Right renal cortex interstitium (tissue), 3 donors: ENCODE measurements around the gene LRP3. TPM values are rescaled to one million over a fixed set of nuclear protein-coding genes. Genes with fewer than 3 reads are reported as not detected.
"Not testable (repeated sequence)": the region's sequence is repeated elsewhere in the genome, so short reads cannot be mapped to it uniquely, and the experiment has no call there.

Source experiments
- DNase-seq, 3 donors: peaks; one replicate each; pipeline ENCODE4 v3.0.0-alpha.2; 2013; ENCODE audit warnings: low read depth in 3 of 3, low spot score in 2 of 3
- polyA plus RNA-seq, 3 donors: library from polyadenylated mRNA; unstranded; fragments of 120-200 nt; gene quantifications; one replicate each; pipeline ENCODE4 v1.2.1, GENCODE V29; 2013; ENCODE audit not compliant: insufficient read length in 3 of 3

The LRP3 gene, protein sequence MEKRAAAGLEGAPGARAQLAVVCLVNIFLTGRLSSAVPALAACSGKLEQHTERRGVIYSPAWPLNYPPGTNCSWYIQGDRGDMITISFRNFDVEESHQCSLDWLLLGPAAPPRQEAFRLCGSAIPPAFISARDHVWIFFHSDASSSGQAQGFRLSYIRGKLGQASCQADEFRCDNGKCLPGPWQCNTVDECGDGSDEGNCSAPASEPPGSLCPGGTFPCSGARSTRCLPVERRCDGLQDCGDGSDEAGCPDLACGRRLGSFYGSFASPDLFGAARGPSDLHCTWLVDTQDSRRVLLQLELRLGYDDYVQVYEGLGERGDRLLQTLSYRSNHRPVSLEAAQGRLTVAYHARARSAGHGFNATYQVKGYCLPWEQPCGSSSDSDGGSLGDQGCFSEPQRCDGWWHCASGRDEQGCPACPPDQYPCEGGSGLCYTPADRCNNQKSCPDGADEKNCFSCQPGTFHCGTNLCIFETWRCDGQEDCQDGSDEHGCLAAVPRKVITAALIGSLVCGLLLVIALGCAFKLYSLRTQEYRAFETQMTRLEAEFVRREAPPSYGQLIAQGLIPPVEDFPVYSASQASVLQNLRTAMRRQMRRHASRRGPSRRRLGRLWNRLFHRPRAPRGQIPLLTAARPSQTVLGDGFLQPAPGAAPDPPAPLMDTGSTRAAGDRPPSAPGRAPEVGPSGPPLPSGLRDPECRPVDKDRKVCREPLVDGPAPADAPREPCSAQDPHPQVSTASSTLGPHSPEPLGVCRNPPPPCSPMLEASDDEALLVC
- polyA plus RNA-seq: 10 to 100 TPM; 18.1 to 21.5 (median 18.2) TPM

DNA sequence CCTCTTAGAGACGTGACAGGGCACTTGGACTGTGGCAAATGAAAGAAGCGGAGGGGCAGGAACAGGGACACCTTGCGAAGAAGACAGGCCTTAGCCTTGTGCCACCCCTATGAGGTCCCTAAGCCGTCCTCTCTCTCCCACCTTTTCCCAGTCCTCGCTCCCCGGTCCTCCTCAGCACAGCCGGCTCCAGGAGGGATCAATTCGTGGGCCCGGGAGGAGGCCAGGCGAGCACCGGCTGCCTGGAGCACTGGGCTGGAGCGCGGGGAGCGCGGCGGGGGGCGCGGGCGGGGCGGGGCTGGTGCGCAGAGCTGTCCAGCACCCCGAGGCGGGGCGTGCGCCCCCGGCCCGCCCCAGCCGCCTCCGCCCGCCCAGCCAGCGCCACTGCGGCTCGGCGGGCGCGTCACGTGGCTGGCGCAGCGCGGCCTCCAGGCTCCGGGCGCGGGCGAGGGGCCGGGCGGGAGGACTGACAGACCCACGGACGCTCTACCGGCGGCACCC lies at the start of gene LRP3:
Gene LRP3 (plus strand): TSS at position 466 of the 498 bp plus-strand sequence. CDS start 456 bp downstream, outside the sequence.
- no peak for DNase-seq

DNA sequence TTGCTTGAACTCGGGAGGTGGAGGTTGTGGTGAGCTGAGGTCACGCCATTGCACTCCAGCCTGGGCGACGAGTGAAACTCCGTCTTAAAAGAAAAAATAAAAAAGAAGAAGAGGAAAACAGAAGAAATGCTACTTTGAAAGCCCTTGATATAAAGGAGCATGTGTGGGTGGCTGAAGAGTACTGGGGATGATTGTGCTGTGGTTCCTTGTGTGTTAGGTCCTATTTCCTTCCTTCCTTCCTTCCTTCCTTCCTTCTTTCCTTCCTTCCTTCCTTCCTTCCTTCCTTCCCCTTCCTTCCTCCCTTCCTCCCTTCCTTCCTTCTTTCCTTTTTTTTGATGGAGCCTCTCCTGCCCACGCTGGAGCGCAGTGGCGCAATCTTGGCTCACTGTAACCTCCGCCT lies 47.9 kb upstream of the LRP3 start:
- no peak for DNase-seq

DNA sequence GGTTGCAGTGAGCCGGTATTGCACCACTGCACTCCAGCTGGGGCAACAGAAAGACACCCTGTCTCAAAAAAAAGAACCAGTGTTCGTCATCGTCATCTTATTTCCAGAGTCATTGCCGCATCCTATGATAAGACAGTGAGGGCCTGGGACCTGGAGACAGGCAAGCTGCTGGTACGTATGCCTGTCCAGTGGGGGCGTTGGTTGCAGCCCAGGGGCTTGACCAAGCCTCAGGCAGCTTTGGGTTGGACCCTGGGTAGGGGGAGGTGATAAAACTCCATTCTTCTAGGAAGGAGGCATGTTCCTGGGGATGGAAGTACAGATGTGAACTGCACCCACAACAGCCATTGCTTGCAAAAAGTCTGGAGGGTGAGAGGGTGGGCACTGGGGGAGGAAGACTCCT lies 46.6 kb upstream of the LRP3 start:
- no peak for DNase-seq

DNA sequence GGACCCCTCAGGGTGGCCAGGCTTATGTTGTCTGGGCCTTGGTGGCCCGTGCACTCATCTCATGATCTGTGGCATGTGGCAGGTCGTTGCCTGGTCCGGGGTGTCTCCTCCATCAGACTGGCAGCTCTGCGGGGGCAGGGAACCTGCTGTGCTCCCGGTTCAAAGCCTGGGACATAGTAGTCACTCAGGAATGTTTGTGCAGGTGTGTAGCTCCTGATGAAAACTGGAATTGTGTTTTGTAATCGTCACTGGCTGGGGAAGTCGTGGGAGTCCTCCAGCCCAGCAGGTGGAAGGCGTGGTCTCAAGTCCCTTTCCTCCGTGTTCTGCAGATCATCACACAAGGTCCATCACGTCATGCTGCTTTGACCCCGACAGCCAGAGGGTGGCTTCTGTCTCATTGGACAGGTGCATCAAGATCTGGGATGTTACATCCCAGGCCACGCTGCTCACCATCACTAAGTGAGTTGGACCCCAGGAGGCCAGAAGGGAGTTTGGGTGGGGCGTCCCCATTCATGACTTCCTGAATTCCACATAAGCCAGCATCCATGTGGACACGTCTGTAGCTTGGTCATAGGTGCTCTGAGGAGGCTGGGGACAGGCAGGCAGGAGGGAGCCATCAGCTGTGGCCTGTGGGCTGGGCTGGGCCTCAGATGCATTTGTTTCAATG lies 43.1 kb upstream of the LRP3 start:
- no peak for DNase-seq

DNA sequence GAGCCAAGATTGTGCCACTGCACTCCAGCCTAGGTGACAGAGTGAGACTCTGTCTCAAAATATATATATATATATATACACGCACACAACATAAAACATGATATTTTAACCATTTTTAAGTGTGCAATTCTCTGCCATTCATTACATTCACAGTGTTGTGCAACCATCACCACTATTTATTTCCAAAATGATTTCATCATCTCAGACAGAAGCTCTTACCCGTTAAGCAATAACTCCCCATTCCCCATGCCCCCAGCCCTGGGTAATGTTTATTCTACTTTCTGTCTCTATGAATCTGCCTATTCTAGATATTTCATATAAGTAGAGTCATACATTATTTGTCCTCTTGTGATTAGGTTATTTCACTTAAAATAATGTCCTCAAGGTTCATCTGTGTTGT lies 42.0 kb upstream of the LRP3 start:
- no peak for DNase-seq

DNA sequence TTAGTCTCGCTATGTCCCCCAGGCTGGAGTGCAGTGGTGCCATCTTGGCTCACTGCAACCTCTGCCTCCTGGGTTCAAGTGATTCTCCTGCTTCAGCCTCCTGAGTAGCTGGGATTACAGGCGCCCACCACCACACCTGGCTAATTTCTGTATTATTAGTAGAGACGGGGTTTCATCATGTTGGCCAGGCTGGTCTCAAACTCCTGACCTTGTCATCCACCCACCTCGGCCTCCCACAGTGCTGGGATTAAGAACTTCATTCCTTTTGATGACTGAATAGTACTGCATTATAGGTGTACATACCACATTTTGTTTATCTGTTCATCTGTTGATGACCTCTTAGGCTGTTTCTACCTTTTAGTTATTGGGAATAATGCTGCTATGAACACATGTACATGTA lies 41.5 kb upstream of the LRP3 start:
- DNase-seq: not testable (repeated sequence)

DNA sequence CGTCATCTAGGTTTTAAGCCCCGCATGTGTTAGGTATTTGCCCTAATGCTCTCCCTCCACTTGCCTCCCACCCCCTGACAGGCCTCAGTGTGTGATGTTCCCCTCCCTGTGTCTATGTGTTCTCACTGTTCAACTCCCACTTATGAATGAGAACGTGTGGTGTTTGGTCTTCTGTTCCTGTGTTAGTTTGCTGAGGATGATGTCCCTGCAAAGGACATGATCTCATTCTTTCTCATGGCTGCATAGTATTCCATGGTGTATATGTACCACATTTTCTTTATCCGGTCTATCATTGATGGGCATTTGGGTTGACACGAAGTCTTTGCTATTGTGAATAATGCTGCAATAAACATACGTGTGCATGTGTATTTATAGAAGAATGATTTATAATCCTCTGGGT lies 39.8 kb upstream of the LRP3 start:
- not testable (repeated sequence) for DNase-seq

DNA sequence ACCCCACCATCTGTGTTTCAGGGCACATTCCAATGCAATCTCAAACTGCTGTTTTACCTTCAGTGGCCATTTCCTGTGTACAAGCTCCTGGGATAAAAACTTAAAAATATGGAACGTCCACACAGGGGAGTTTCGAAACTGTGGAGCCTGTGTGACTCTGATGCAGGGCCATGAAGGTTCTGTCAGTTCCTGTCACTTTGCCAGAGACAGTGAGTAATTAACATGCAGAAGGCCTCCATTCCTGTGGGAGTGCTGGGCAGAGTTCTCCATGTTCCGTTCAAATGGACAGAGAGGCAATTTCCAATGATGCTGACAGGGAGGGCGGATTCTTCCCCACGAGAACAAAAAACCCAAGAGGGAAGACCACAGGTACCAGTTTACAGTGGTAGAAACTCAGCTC lies 37.8 kb upstream of the LRP3 start:
- no peak for DNase-seq

DNA sequence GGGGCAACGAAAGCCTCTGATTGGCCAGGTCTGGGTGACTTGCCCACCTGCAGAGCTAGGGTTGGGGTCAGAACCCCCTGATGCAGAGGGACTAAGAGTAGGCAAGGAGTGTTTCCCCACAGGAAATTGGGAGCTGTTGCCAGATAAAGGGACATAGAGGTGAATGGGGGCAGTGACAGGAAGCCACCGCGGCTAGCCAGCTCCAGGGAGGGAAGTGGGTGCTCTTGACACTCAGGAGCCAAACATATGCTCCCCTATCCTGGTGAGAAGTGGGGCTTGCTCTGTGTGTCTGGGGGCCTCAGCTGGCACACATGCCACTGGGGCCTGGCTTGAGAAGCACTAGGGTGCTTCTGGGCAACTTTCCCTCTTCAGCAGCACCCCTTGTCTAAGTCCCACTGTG lies 36.2 kb upstream of the LRP3 start:
- DNase-seq: no peak

DNA sequence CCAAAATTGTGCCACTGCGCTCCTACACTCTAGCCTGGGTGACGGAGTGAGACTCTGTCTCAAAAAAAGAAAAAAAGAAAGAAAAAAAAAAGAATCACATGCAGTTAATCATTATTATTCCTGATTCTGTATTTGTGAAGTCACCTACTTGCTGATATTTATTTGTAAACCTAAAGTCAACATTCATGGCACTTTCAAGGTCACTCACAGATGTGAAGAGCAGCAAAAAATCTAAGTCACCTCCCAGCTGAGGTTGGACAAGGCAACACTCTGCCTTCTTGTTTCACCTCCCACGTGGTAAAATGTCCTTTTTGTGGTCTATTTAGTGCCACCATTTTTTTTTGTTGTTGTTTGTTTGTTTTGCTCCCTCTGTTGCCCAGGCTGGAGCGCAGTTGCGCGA lies 35.8 kb upstream of the LRP3 start:
- no peak for DNase-seq

DNA sequence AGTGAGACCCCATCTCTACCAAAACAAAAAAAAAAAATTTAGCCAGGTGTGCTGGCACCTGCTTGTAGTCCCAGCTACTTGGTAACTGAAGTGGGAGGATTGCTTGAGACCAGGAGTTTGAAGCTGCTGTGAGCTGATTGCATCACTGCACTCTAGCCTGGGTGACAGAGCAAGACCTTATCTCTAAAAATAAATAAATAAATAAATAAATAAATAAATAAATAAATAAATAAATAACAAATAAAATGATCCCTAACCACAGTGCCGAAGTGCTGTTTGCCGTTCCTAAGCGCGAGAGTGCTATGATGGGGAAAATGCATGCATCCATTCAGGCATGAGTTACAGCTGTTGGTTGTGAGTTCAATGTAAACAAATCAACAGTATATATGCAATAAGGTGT lies 35.0 kb upstream of the LRP3 start:
- DNase-seq: no peak

DNA sequence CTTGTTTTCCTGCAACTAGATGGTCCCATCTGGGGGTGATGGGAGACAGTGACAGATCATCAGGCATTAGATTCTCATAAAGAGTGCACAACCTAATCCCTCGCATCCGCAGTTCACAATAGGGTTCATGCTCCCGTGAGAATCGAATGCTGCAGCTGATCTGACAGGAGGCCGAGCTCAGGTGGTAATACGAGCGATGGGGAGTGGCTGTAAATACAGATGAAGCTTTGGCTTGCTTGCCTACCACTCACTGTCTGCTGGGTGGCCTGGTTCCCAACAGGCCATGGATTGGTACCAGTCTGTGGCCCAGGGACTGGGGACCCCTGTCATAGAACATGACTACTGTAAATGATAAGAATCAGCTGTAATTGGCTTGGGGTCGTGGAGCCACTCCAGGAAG lies 34.2 kb upstream of the LRP3 start:
- no peak for DNase-seq

DNA sequence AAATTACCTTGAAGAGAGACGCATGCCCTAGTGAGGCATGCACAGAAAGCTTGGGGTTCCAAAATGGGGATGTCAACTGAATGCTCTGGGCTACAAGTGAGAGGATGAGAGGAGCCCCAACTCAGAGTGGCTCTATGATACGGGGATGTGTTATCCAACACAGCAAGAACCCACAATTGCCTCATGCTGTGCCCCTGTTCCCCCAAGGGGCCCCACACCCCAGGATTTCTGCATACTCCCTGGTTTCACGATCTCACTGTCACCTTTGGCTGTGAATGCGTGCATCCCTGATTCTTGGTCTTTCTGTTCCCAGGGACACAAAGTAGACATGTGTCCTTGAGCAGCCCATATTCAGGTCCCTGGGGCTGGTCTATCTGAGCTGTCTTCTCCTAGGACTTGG lies 32.9 kb upstream of the LRP3 start:
- DNase-seq: no peak

DNA sequence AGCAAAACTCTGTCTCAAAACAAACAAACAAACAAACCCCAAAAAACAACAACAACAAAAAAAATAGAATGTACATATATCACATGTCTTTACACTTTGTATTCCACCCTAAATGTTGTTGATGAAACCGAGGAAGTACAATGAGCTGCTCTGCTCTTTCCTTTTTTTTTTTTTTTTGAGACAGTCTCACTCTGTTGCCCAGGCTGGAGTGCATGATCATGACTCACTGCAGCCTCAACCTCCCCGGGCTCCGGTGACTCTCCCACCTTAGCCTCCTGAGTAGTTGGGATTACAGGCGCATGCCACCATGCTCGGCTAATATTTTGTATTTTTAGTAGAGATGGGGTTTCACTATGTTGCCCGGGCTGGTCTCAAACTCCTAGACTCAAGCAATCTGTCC lies 30.6 kb upstream of the LRP3 start:
- no peak for DNase-seq

DNA sequence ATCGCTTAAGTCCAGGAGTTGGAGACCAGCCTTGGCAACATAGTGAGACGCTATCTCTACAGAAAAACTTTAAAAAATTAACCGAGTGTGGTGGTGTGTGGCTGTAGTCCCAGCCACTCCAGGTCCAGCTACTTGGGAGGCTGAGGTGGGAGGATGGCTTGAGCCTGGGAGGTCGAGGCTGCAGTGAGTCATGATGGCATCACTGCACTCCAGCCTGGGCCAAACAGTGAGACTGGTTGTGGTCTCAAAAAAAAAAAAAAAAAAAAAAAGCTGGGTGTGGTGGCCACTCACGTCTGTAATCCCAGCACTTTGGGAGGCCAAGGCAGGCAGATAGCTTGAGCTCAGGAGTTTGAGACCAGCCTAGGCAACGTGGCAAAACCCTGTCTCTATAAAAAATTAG lies 28.1 kb upstream of the LRP3 start:
- DNase-seq: not testable (repeated sequence)

DNA sequence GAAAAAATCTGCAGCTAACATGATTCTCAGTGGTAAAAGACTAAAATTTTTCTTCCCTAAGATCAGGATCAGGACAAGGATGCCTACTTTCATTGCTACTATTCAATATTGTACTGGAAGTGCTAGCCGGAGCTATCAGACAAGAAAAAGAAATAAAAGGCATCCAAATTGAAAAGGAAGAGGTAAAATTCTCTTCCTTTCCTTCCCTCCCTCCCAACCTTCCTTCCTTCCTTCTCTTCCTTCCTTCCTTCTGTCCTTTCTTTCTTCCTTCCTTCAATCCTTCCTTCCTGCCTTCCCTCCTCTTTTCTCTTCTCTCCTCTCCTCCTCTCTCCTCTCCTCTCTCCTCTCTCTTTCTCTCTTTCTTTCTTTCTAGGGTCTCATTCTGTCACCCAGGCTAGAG lies 26.7 kb upstream of the LRP3 start:
- DNase-seq: no peak

DNA sequence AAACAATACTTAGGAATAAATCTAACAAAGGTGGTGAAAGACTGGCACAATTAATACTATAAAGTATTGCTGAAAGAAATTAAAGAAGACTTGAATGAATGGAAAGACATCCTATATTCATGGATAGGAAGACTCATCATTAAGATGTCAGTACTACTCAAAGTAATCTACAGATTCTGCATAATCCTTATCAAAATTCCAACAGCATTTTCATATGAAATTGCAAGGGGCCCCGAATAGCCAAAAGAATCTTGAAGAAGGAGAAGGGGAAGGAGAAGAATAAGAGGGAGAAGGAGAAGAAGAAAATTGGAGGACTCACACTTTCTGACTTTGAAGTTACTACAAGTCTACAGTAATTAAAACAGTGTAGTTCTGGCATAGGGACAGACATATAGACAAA lies 25.6 kb upstream of the LRP3 start:
- DNase-seq: no peak

DNA sequence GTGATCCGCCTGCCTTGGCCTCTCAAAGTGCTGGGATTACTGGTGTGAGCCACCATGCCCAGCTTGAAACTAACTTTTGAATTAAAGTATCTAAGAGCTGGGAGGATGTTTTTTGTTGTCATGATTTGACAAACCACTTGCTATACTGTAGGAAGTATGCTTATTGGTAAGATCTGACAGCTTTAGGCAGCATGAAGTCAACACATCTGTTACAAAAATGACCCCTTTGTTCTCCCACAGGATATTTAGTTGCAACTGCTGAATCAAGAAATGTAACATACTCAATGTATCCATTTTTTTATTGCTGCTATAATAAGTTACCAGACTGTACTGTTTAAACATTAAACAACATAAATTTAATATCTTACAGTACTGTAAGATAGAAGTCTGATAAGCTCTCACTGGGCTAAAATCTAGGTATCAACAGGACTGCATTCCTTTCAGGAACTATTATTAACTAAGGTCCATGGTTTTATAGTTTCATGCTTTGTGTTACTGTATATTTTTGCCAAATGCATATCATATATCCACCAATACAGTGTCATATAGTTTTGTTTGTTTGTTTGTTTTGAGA lies 22.8 kb upstream of the LRP3 start:
- no peak for DNase-seq

DNA sequence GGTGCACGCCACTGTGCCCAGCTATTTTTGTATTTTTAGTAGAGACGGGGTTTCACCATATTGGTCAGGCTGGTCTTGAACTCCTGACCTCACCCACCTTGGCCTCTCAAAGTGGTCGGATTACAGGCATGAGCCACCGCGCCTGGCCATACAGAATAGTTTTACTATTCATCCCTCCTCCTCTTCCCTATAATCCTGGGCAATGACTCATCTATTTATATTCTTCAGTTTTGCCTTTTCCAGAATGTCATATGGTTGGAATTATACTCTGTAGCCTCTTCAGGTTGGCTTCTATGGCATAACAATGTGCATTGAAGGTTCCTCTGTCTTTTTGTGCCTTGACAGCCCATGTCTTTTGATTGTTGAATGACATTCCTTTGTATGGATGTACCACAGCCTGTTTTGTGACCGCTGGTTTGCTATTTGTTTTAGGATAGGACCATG lies 22.2 kb upstream of the LRP3 start:
- no peak for DNase-seq

DNA sequence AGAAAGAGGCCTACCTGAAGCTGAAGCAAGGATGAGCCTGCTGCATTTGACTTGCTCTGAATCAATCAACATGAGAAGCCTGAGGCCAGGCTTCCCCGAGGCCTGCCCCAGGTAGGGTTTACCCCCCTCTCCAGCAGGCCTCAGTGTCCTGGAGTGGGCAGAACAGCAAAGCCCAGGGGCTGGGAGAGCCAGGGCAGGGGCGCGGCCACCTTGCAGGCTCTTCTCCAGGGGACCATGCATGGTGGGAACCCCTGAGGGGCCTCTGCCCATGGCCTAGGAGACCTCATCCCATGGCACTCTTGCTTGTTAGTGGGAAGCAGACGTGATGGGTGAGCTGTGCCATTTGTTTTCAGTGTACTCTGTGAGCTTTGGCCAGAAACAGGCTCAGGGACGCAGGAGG lies 19.9 kb upstream of the LRP3 start:
- no peak for DNase-seq
